Putamen (tissue), 1 donor: ENCODE measurements around the gene IMPDH2.
A peak's percentile ranks its signal among the peaks of the same experiment; 100 is the strongest.

Experiments
- DNase-seq: peaks from one replicate; pipeline ENCODE4 v3.0.0-alpha.2; 2016; ENCODE audit warnings: low spot score

The IMPDH2 gene

GRCh38 chr3:49028673-49029562, at the start of gene IMPDH2:
Gene IMPDH2, minus strand, starts transcription at chr3:49029398. Its CDS starts 48 bp downstream, at chr3:49029350.
- peak; percentile 95 for DNase-seq

- no peak for DNase-seq
These were observed 47.4 kb upstream of the IMPDH2 start for GRCh38 chr3:49076646-49077045.

GRCh38 chr3:49076116-49076515, 46.9 kb upstream of the IMPDH2 start:
- DNase-seq, result no peak

GRCh38 chr3:49058011-49058410, 28.8 kb upstream of the IMPDH2 start:
- DNase-seq, result no peak

- no peak for DNase-seq
These were observed 28.1 kb upstream of the IMPDH2 start for GRCh38 chr3:49057268-49057667.

- DNase-seq, result no peak
These were observed 25.2 kb upstream of the IMPDH2 start for GRCh38 chr3:49054344-49054862.

GRCh38 chr3:49053543-49053942, 24.3 kb upstream of the IMPDH2 start:
- DNase-seq, result no peak

- DNase-seq, result no peak
These were observed 6.1 kb upstream of the IMPDH2 start for GRCh38 chr3:49035281-49035680.

GRCh38 chr3:49034650-49035049, 5.5 kb upstream of the IMPDH2 start:
- DNase-seq, result no peak

- no peak for DNase-seq
These were observed 3.6 kb upstream of the IMPDH2 start for GRCh38 chr3:49032646-49033304.

- no peak for DNase-seq
These were observed 1.1 kb upstream of the IMPDH2 start for GRCh38 chr3:49030321-49030720.

- DNase-seq, result no peak
These were observed 326 bp upstream of the IMPDH2 start for GRCh38 chr3:49029563-49029884.

GRCh38 chr3:49028298-49028672, 913 bp downstream of the IMPDH2 start:
- DNase-seq, result no peak

GRCh38 chr3:49027634-49028033, 1.6 kb downstream of the IMPDH2 start:
- no peak for DNase-seq

- DNase-seq, result no peak
These were observed 2.7 kb downstream of the IMPDH2 start for GRCh38 chr3:49026536-49026935.

GRCh38 chr3:49025793-49026520, 3.2 kb downstream of the IMPDH2 start:
- no peak for DNase-seq

GRCh38 chr3:49025005-49025792, 4.0 kb downstream of the IMPDH2 start:
- DNase-seq, result no peak

- DNase-seq, result no peak
These were observed 4.7 kb downstream of the IMPDH2 start for GRCh38 chr3:49024449-49024848.

- DNase-seq, result no peak
These were observed 5.4 kb downstream of the IMPDH2 start for GRCh38 chr3:49023775-49024174.

GRCh38 chr3:49022688-49023171, 6.5 kb downstream of the IMPDH2 start:
- DNase-seq, result no peak

- peak; percentile 90 for DNase-seq
These were observed 7.1 kb downstream of the IMPDH2 start, which contains the start of gene NDUFAF3 for GRCh38 chr3:49021813-49022687. Gene NDUFAF3, plus strand, starts transcription at chr3:49022121. Its CDS starts 24 bp downstream, at chr3:49022145.
